ENCODE results near the gene AIP.

Gene AIP

GRCh38 chr11:67493548-67494370 lies 10.9 kb downstream of the AIP start:
- DNase-seq (ENCODE audit: low read depth): no peak

- DNase-seq (ENCODE audit: low read depth): no peak
These were observed 11.8 kb downstream of the AIP start for GRCh38 chr11:67494371-67495233.

- no peak for DNase-seq (ENCODE audit: low read depth)
These were observed 12.6 kb downstream of the AIP start for GRCh38 chr11:67495234-67496005.

- no peak for DNase-seq (ENCODE audit: low read depth)
These were observed 13.3 kb downstream of the AIP start for GRCh38 chr11:67496113-67496512.

- DNase-seq (ENCODE audit: low read depth): no peak
These were observed 14.9 kb downstream of the AIP start for GRCh38 chr11:67497656-67498291.

GRCh38 chr11:67498544-67498972 lies 15.7 kb downstream of the AIP start:
- DNase-seq (ENCODE audit: low read depth): no peak

GRCh38 chr11:67499808-67500483 lies 17.1 kb downstream of the AIP start:
- DNase-seq (ENCODE audit: low read depth): no peak

GRCh38 chr11:67500484-67500821 lies 17.6 kb downstream of the AIP start:
- DNase-seq (ENCODE audit: low read depth): no peak

GRCh38 chr11:67500831-67501715 lies 18.2 kb downstream of the AIP start:
- no peak for DNase-seq (ENCODE audit: low read depth)

- DNase-seq (ENCODE audit: low read depth): no peak
These were observed 19.0 kb downstream of the AIP start for GRCh38 chr11:67501854-67502253.

- no peak for DNase-seq (ENCODE audit: low read depth)
These were observed 19.6 kb downstream of the AIP start for GRCh38 chr11:67502328-67502979.

GRCh38 chr11:67503119-67504004 lies 20.5 kb downstream of the AIP start:
- no peak for DNase-seq (ENCODE audit: low read depth)

- no peak for DNase-seq (ENCODE audit: low read depth)
These were observed 21.5 kb downstream of the AIP start for GRCh38 chr11:67504005-67504949.

- DNase-seq (ENCODE audit: low read depth): peak; percentile 47
These were observed 22.2 kb downstream of the AIP start, which contains the start of gene PITPNM1 for GRCh38 chr11:67504950-67505581. Gene PITPNM1, minus strand, starts transcription at chr11:67505363. Its CDS starts 1,183 bp downstream, at chr11:67504180.

GRCh38 chr11:67505605-67506396 lies 23.0 kb downstream of the AIP start:
- peak; percentile 69 for DNase-seq (ENCODE audit: low read depth)

- no peak for DNase-seq (ENCODE audit: low read depth)
These were observed 23.7 kb downstream of the AIP start for GRCh38 chr11:67506426-67507051.
